SKM-1 treated with dmso at 0.1 percent for 144 hours (cell line): ENCODE data around the gene FXR2.
"Not testable (repeated sequence)": the region's sequence is repeated elsewhere in the genome, so short reads cannot be mapped to it uniquely, and the experiment has no call there.

Experiments
- DNase-seq: peaks from one replicate; lab custom pipeline; 2025; ENCODE audit not compliant: unreplicated experiment; lab: John Stamatoyannopoulos, UW

The FXR2 gene

GRCh38 chr17:7629939-7630571 is 15.4 kb upstream of the FXR2 start, which contains the start of gene SHBG:
Gene SHBG, plus strand, starts transcription at chr17:7630135. Its CDS starts 38 bp downstream, at chr17:7630173.
- no peak for DNase-seq

GRCh38 chr17:7627250-7628121 is 12.8 kb upstream of the FXR2 start, which contains the start of gene SAT2:
Gene SAT2, minus strand, starts transcription at chr17:7627821. Its CDS starts 186 bp downstream, at chr17:7627635.
- DNase-seq, result peak; percentile 28

- no peak for DNase-seq
These were observed 12.2 kb upstream of the FXR2 start for GRCh38 chr17:7626956-7627249.

GRCh38 chr17:7626307-7626706 is 11.6 kb upstream of the FXR2 start:
- DNase-seq, result no peak

GRCh38 chr17:7625749-7626148 is 11.1 kb upstream of the FXR2 start:
- not testable (repeated sequence) for DNase-seq

- no peak for DNase-seq
These were observed 9.0 kb upstream of the FXR2 start for GRCh38 chr17:7623661-7624060.

GRCh38 chr17:7620835-7621234 is 6.1 kb upstream of the FXR2 start:
- no peak for DNase-seq

- DNase-seq, result no peak
These were observed 3.9 kb upstream of the FXR2 start for GRCh38 chr17:7618608-7619007.

GRCh38 chr17:7615265-7615747 is 609 bp upstream of the FXR2 start:
- no peak for DNase-seq

- DNase-seq, result no peak
These were observed 800 bp downstream of the FXR2 start for GRCh38 chr17:7613769-7614424.

- DNase-seq, result no peak
These were observed 2.4 kb downstream of the FXR2 start for GRCh38 chr17:7612294-7612640.

- DNase-seq, result no peak
These were observed 2.9 kb downstream of the FXR2 start for GRCh38 chr17:7611635-7612293.

- no peak for DNase-seq
These were observed 4.1 kb downstream of the FXR2 start for GRCh38 chr17:7610641-7611040.

- no peak for DNase-seq
These were observed 8.4 kb downstream of the FXR2 start for GRCh38 chr17:7606280-7606679.

GRCh38 chr17:7597561-7597960 is 17.1 kb downstream of the FXR2 start:
- not testable (repeated sequence) for DNase-seq

- no peak for DNase-seq
These were observed 21.4 kb downstream of the FXR2 start for GRCh38 chr17:7593296-7593695.

GRCh38 chr17:7592422-7593021 is 22.2 kb downstream of the FXR2 start:
- DNase-seq, result no peak

GRCh38 chr17:7591596-7591995 is 23.1 kb downstream of the FXR2 start:
- DNase-seq, result no peak

GRCh38 chr17:7590743-7591142 is 24.0 kb downstream of the FXR2 start:
- DNase-seq, result no peak

GRCh38 chr17:7589891-7590691 is 24.6 kb downstream of the FXR2 start, which contains the start of gene SOX15:
Gene SOX15, minus strand, starts transcription at chr17:7590094. Its CDS starts 418 bp downstream, at chr17:7589676.
- DNase-seq, result no peak
